ENCODE measurements around the gene MROH2A.

GRCh38 chr2:233743464-233744259 lies 34.5 kb upstream of the MROH2A start:
- no peak for TF ChIP-seq CTCF (IDR thresholded peaks at IDR 0.05)
- no peak for TF ChIP-seq POLR2AphosphoS5 (IDR thresholded peaks at IDR 0.05; ENCODE audit: insufficient read depth in 1 of 2, low read depth in 1 of 2)
